ENCODE measurements around the gene GDA. TPM values are rescaled to one million over a fixed set of nuclear protein-coding genes. Genes with fewer than 3 reads are reported as not detected.

GDA gene
- total RNA-seq, 6 experiments from 2014 or later, result 26.8 to 69.6 (median 45.3) TPM

DNA sequence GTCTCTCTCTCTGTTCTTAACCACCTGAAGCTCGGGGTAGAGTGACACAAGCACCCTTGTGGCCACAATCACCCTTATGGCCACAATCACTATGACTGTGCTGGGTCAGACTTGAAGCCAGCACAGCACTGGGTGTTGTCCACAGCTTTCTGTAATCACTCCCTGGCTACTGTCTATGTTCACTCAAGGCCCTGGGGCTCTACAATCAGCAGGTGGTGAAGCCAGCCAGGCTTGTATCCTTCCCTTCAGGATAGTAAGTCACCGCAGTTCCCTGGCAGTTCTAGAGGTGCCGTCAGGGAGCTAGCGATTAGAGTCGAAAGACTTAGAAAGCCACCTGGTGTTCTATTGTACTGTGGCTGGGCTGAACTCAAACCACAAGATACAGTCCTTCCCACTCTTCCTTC, 44.2 kb downstream of the GDA start:
- DNase-seq (no peak), ATAC-seq (peak in 1 of 4 donors; percentile 11)
- H3K4me1 ChIP-seq, result peaks cover 0 to 4% (median 2%) of the 10 kb centered on the region in 4 donors
- peaks cover 0 to 15% (median 0%) of the 10 kb centered on the region in 4 donors for H3K36me3 ChIP-seq
- no peak overlapping the region for H3K27ac ChIP-seq
- no CpG with 5 or more reads among the region's 5 CpGs for WGBS (ENCODE audit: insufficient coverage, low coverage, low lambda C conversion rate, missing lambda C conversion rate)
- H3K27me3 ChIP-seq, result no peaks in the 10 kb centered on the region
- intact Hi-C loops (cut with DNase I), result no loop called here
- no peaks in the 10 kb centered on the region for H3K9me3 ChIP-seq
- TF ChIP-seq, protein P1, sequence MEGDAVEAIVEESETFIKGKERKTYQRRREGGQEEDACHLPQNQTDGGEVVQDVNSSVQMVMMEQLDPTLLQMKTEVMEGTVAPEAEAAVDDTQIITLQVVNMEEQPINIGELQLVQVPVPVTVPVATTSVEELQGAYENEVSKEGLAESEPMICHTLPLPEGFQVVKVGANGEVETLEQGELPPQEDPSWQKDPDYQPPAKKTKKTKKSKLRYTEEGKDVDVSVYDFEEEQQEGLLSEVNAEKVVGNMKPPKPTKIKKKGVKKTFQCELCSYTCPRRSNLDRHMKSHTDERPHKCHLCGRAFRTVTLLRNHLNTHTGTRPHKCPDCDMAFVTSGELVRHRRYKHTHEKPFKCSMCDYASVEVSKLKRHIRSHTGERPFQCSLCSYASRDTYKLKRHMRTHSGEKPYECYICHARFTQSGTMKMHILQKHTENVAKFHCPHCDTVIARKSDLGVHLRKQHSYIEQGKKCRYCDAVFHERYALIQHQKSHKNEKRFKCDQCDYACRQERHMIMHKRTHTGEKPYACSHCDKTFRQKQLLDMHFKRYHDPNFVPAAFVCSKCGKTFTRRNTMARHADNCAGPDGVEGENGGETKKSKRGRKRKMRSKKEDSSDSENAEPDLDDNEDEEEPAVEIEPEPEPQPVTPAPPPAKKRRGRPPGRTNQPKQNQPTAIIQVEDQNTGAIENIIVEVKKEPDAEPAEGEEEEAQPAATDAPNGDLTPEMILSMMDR (IDR thresholded peaks at IDR 0.05), result no peak
- TF ChIP-seq POLR2A (IDR thresholded peaks at IDR 0.05), result no peak
- H3K4me3 ChIP-seq, result no peak overlapping the region

DNA sequence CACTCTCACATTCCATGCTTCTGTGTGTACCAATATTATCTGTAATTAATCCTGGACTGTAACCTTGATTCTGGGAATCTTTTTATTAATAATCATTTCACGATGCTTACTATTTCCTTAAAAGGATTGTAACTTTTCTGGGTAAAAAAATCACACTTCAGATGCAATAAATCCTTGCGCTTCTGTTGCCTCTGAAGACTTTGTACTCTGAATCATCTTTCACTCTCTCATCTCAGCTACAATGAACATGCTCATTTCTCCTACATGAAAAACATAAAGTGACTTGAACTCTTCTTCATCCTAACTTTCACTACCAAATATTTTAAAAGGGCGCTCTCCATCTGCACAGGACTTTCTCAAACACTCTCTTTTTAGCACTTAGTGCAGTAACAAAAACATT, 50.0 kb downstream of the GDA start:
- TF ChIP-seq POLR2A (IDR thresholded peaks at IDR 0.05), result no peak
- TF ChIP-seq, protein P1 (IDR thresholded peaks at IDR 0.05), result no peak
- intact Hi-C loops (cut with DNase I), result no loop called here
- ATAC-seq, result no peak
- H3K4me3 ChIP-seq, result no peak overlapping the region
- H3K27me3 ChIP-seq, result no peaks in the 10 kb centered on the region
- no peak for DNase-seq
- peaks cover 0 to 46% (median 0%) of the 10 kb centered on the region in 4 donors for H3K36me3 ChIP-seq
- peaks cover 0 to 2% (median 0%) of the 10 kb centered on the region in 4 donors for H3K4me1 ChIP-seq
- H3K9me3 ChIP-seq, result no peaks in the 10 kb centered on the region
- WGBS (ENCODE audit: insufficient coverage, low coverage, low lambda C conversion rate, missing lambda C conversion rate), result 49% methylated on average over 3 of the region's 3 CpGs
- H3K27ac ChIP-seq, result no peak overlapping the region

DNA sequence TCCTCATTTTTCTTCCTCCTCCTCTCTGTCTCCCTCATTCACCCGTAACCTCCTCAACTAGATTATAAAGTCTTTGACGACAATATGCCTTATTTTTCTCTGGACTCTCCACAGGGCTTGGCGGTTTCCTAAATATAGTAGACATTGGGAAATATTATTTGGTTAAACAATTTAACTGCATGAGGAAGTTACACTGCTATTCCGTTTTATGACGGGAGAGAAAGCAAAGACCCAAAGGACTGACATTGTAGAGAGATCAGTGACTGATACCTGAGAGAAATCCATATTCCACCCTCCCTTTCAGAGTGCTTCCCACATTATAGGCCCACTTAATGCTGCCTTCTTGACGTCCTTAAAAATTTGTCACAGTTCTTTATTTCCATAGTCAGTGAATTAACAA, 51.2 kb downstream of the GDA start:
- peaks cover 0 to 46% (median 0%) of the 10 kb centered on the region in 4 donors for H3K36me3 ChIP-seq
- ATAC-seq (no peak), DNase-seq (no peak)
- WGBS (ENCODE audit: insufficient coverage, low coverage, low lambda C conversion rate, missing lambda C conversion rate), result 78% methylated on average over 6 of the region's 6 CpGs
- no peaks in the 10 kb centered on the region for H3K9me3 ChIP-seq
- H3K27me3 ChIP-seq, result no peaks in the 10 kb centered on the region
- H3K4me3 ChIP-seq, result no peak overlapping the region
- peaks cover 0 to 7% (median 0%) of the 10 kb centered on the region in 4 donors for H3K4me1 ChIP-seq
- TF ChIP-seq POLR2A (IDR thresholded peaks at IDR 0.05), result no peak
- TF ChIP-seq, protein P1 (IDR thresholded peaks at IDR 0.05), result no peak
- intact Hi-C loops (cut with DNase I), result no loop called here
- no peak overlapping the region for H3K27ac ChIP-seq

DNA sequence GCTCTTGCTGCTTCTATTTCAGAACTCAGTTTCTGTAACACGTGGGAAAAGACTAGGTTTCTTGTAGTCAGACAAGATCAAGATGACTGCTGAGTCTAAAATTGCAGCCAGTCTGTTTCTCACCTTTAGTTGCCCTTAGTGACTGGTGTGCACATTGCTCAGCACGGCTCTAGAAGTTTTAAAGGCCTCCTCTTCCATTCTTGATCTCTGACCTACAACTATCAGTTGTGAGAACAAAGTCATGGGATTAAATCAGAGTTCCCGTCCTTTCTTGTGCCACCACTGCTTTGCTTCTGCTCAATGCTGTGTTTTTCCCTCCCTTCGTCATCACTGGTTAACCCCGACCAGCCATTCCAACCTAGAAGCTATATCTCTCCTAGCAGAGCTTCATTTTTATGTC, 52.8 kb downstream of the GDA start:
- WGBS (ENCODE audit: insufficient coverage, low coverage, low lambda C conversion rate, missing lambda C conversion rate), result 63% methylated on average over 5 of the region's 5 CpGs
- Histone ChIP-seq H3K4me1 (peaks cover 0 to 10% (median 0%) of the 10 kb centered on the region in 4 donors), H3K4me3 (no peak overlapping the region), H3K27me3 (no peaks in the 10 kb centered on the region), H3K36me3 (peaks cover 0 to 44% (median 0%) of the 10 kb centered on the region in 4 donors), H3K9me3 (no peaks in the 10 kb centered on the region), H3K27ac (no peak overlapping the region)
- ATAC-seq (no peak), DNase-seq (no peak)
- intact Hi-C loops (cut with DNase I), result no loop called here
- TF ChIP-seq, protein P1 (IDR thresholded peaks at IDR 0.05), result no peak
- no peak for TF ChIP-seq POLR2A (IDR thresholded peaks at IDR 0.05)

All from right lobe of liver (tissue), 6 donors.